ENCODE data around the gene NT5DC4.

NT5DC4 gene

GRCh38 chr2:112754564-112754963 lies 33.7 kb downstream of the NT5DC4 start:
- Histone ChIP-seq H3K27ac (ENCODE audit: low read depth, low read length, poor library complexity, severe bottlenecking) (no peak overlapping the region), H3K4me1 (ENCODE audit: insufficient read depth, low read length, severe bottlenecking) (no peaks in the 10 kb centered on the region), H3K9me3 (ENCODE audit: low read length) (no peaks in the 10 kb centered on the region), H3K36me3 (ENCODE audit: insufficient read depth, low read length) (peaks cover 93% of the 10 kb centered on the region), H2AFZ (ENCODE audit: low read length) (no peak overlapping the region), H3K4me2 (ENCODE audit: low read length) (no peak overlapping the region), H3K9ac (ENCODE audit: low read length) (no peak overlapping the region), H3K9me2 (ENCODE audit: low read depth, low read length) (no peaks in the 10 kb centered on the region), H3K79me2 (ENCODE audit: insufficient read depth, low read length) (no peaks in the 10 kb centered on the region), H3K4me3 (ENCODE audit: low read depth, low read length, poor library complexity, severe bottlenecking) (no peak overlapping the region), H4K20me1 (ENCODE audit: insufficient read depth, low read length) (no peaks in the 10 kb centered on the region), H3K27me3 (ENCODE audit: insufficient read depth, low read length) (no peaks in the 10 kb centered on the region), H3F3A (ENCODE audit: insufficient read depth, low read length) (no peaks in the 10 kb centered on the region)
- no peak for TF ChIP-seq EZH2 (IDR thresholded peaks at IDR 0.05; ENCODE audit: borderline replicate concordance, low read length)
- TF ChIP-seq CTCF (IDR thresholded peaks at IDR 0.05; ENCODE audit: low read length), result no peak

GRCh38 chr2:112755444-112755843 lies 34.6 kb downstream of the NT5DC4 start:
- no peaks in the 10 kb centered on the region for H3K27me3 ChIP-seq (ENCODE audit: insufficient read depth, low read length)
- H3K4me3 ChIP-seq (ENCODE audit: low read depth, low read length, poor library complexity, severe bottlenecking), result no peak overlapping the region
- no peaks in the 10 kb centered on the region for H3F3A ChIP-seq (ENCODE audit: insufficient read depth, low read length)
- H4K20me1 ChIP-seq (ENCODE audit: insufficient read depth, low read length), result no peaks in the 10 kb centered on the region
- H3K79me2 ChIP-seq (ENCODE audit: insufficient read depth, low read length), result no peaks in the 10 kb centered on the region
- TF ChIP-seq EZH2 (IDR thresholded peaks at IDR 0.05; ENCODE audit: borderline replicate concordance, low read length), result no peak
- no peak for TF ChIP-seq CTCF (IDR thresholded peaks at IDR 0.05; ENCODE audit: low read length)
- no peak overlapping the region for H3K4me2 ChIP-seq (ENCODE audit: low read length)
- no peaks in the 10 kb centered on the region for H3K9me2 ChIP-seq (ENCODE audit: low read depth, low read length)
- H3K9ac ChIP-seq (ENCODE audit: low read length), result no peak overlapping the region
- no peaks in the 10 kb centered on the region for H3K9me3 ChIP-seq (ENCODE audit: low read length)
- H3K27ac ChIP-seq (ENCODE audit: low read depth, low read length, poor library complexity, severe bottlenecking), result no peak overlapping the region
- peaks cover 96% of the 10 kb centered on the region for H3K36me3 ChIP-seq (ENCODE audit: insufficient read depth, low read length)
- no peaks in the 10 kb centered on the region for H3K4me1 ChIP-seq (ENCODE audit: insufficient read depth, low read length, severe bottlenecking)
- no peak overlapping the region for H2AFZ ChIP-seq (ENCODE audit: low read length)

- Histone ChIP-seq H2AFZ (ENCODE audit: low read length) (no peak overlapping the region), H3K9me2 (ENCODE audit: low read depth, low read length) (no peaks in the 10 kb centered on the region), H3K9ac (ENCODE audit: low read length) (no peak overlapping the region), H3K27me3 (ENCODE audit: insufficient read depth, low read length) (no peaks in the 10 kb centered on the region), H3K36me3 (ENCODE audit: insufficient read depth, low read length) (peaks cover 94% of the 10 kb centered on the region), H4K20me1 (ENCODE audit: insufficient read depth, low read length) (no peaks in the 10 kb centered on the region), H3K4me2 (ENCODE audit: low read length) (no peak overlapping the region), H3K4me1 (ENCODE audit: insufficient read depth, low read length, severe bottlenecking) (no peaks in the 10 kb centered on the region), H3K27ac (ENCODE audit: low read depth, low read length, poor library complexity, severe bottlenecking) (no peak overlapping the region), H3F3A (ENCODE audit: insufficient read depth, low read length) (no peaks in the 10 kb centered on the region), H3K79me2 (ENCODE audit: insufficient read depth, low read length) (no peaks in the 10 kb centered on the region), H3K4me3 (ENCODE audit: low read depth, low read length, poor library complexity, severe bottlenecking) (no peak overlapping the region), H3K9me3 (ENCODE audit: low read length) (no peaks in the 10 kb centered on the region)
- no peak for TF ChIP-seq EZH2 (IDR thresholded peaks at IDR 0.05; ENCODE audit: borderline replicate concordance, low read length)
- TF ChIP-seq CTCF (IDR thresholded peaks at IDR 0.05; ENCODE audit: low read length), result no peak
These were observed 35.4 kb downstream of the NT5DC4 start for GRCh38 chr2:112756207-112756606.

Measured in OCI-LY1 (cell line).